Measurements from ENCODE around the gene HAUS3. TPM values are rescaled to one million over a fixed set of nuclear protein-coding genes. Genes with fewer than 3 reads are reported as not detected.

Gene HAUS3
- total RNA-seq, 4 donors from 2014 or later = 4.8 to 12.1 (median 9.5) TPM

DNA sequence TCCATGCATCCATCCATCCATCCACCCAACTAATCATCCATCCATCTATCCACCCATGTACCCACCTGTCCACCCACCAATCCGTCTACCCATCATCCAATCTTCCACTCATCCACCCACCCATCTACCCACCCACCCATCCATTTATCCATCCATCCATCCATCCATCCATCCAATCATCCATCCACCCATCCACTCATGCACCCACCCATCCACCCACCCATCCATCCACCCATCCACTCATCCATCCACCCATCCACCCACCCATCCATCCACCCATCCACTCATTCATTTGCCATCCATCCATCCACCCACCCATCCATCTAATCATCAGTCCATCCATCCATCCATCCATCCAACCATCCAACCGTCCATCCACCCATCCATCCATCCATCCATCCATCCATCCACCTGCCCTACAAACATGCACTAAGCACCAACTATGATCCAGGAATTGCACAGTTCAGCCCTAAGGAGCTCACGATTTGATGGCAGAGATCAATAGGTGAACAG lies 41.3 kb upstream of the HAUS3 start:
- H3K9me3 ChIP-seq = no peaks in the 10 kb centered on the region
- ATAC-seq = no peak
- DNase-seq = no peak
- no peak overlapping the region for H3K4me3 ChIP-seq
- intact Hi-C loops (cut with DNase I; ENCODE audit: low total_unique reads) = no loop called here
- no peak overlapping the region for H3K27ac ChIP-seq
- no peak for TF ChIP-seq POLR2A (IDR thresholded peaks at IDR 0.05)
- TF ChIP-seq, protein P1, sequence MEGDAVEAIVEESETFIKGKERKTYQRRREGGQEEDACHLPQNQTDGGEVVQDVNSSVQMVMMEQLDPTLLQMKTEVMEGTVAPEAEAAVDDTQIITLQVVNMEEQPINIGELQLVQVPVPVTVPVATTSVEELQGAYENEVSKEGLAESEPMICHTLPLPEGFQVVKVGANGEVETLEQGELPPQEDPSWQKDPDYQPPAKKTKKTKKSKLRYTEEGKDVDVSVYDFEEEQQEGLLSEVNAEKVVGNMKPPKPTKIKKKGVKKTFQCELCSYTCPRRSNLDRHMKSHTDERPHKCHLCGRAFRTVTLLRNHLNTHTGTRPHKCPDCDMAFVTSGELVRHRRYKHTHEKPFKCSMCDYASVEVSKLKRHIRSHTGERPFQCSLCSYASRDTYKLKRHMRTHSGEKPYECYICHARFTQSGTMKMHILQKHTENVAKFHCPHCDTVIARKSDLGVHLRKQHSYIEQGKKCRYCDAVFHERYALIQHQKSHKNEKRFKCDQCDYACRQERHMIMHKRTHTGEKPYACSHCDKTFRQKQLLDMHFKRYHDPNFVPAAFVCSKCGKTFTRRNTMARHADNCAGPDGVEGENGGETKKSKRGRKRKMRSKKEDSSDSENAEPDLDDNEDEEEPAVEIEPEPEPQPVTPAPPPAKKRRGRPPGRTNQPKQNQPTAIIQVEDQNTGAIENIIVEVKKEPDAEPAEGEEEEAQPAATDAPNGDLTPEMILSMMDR (IDR thresholded peaks at IDR 0.05 in 4 of 5, conservative IDR thresholded peaks at IDR 0.05 in 1 of 5) = no peak
- H3K36me3 ChIP-seq = no peaks in the 10 kb centered on the region
- in situ Hi-C loops (cut with MboI; ENCODE audit: low sequenced_read_pairs in 4 of 4) = no loop called here
- H3K4me1 ChIP-seq = no peaks in the 10 kb centered on the region
- no peaks in the 10 kb centered on the region for H3K27me3 ChIP-seq

DNA sequence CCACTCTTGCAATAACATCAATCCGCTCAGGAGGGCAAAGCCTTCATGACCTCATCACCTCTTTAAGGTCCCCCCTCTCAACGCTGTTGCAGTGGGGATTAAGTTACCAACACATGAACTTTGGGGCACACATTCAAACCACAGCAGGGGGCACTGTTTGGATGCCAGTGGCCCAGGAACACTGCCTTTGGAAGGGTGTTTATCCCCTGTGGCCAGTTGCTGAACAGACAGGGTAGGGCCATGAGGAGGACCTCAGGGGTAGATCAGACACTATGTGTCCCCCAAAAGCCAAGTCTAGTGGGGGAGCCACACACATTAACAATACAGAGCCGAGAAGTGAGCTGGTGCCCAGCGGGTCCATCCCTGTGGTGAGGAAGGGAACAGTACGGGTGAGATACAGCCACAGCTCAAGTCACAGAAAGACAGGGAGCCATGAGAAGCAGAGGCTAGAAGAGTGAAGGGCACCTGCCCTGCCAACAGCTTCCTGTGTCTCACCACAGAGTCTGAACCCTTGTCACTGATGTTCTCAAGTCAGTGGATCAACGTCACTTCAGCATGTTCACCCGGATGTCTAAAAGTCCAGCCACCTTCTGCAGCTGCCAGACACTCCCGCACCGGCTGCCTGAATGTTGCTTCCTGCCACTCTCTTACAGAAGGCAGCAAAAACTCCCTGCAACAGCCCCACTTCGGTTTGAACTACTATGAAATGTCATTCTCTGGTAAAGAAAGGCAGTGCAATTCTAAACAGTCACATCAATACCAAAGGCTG lies 39.8 kb upstream of the HAUS3 start:
- Histone ChIP-seq H3K4me1 (no peaks in the 10 kb centered on the region), H3K27me3 (no peaks in the 10 kb centered on the region), H3K9me3 (no peaks in the 10 kb centered on the region), H3K27ac (no peak overlapping the region), H3K36me3 (no peaks in the 10 kb centered on the region), H3K4me3 (no peak overlapping the region)
- DNase-seq (no peak), ATAC-seq (no peak)
- in situ Hi-C loops (cut with MboI; ENCODE audit: low sequenced_read_pairs in 4 of 4) = no loop called here
- intact Hi-C loops (cut with DNase I; ENCODE audit: low total_unique reads) = no loop called here
- no peak for TF ChIP-seq POLR2A (IDR thresholded peaks at IDR 0.05)
- TF ChIP-seq, protein P1 (IDR thresholded peaks at IDR 0.05 in 4 of 5, conservative IDR thresholded peaks at IDR 0.05 in 1 of 5) = no peak

GRCh38 chr4:2280531-2281300 lies 38.8 kb upstream of the HAUS3 start:
- no peaks in the 10 kb centered on the region for H3K36me3 ChIP-seq
- intact Hi-C loops (cut with DNase I; ENCODE audit: low total_unique reads) = no loop called here
- H3K27me3 ChIP-seq = no peaks in the 10 kb centered on the region
- in situ Hi-C loops (cut with MboI; ENCODE audit: low sequenced_read_pairs in 4 of 4) = no loop called here
- H3K27ac ChIP-seq = no peak overlapping the region
- H3K9me3 ChIP-seq = no peaks in the 10 kb centered on the region
- DNase-seq (no peak), ATAC-seq (no peak)
- no peaks in the 10 kb centered on the region for H3K4me1 ChIP-seq
- no peak overlapping the region for H3K4me3 ChIP-seq
- TF ChIP-seq, protein P1 (IDR thresholded peaks at IDR 0.05 in 4 of 5, conservative IDR thresholded peaks at IDR 0.05 in 1 of 5) = no peak
- no peak for TF ChIP-seq POLR2A (IDR thresholded peaks at IDR 0.05)

DNA sequence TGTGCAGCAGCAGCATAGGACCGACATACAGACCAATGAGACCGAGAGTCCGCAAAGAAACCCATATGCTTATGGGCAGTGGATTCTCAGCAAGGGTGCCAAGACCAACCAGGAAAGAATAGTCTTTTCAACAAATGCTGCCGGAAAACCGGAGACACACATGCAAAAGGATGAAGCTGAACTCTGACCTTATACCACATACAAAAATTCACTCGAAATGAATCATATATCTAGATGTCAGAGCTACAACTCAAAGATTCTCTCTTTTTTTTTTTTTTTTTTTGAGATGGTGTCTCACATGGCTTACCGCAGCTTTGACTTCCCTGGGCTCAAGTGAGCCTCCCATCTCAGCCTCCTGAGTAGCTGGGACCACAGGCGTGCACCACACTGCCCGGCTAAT lies 36.0 kb upstream of the HAUS3 start:
- Histone ChIP-seq H3K4me3 (no peak overlapping the region), H3K36me3 (no peaks in the 10 kb centered on the region), H3K9me3 (no peaks in the 10 kb centered on the region), H3K27ac (no peak overlapping the region), H3K27me3 (no peaks in the 10 kb centered on the region), H3K4me1 (no peaks in the 10 kb centered on the region)
- intact Hi-C loops (cut with DNase I; ENCODE audit: low total_unique reads) (no loop called here), in situ Hi-C loops (cut with MboI; ENCODE audit: low sequenced_read_pairs in 4 of 4) (no loop called here)
- ATAC-seq = no peak
- no peak for DNase-seq
- TF ChIP-seq, protein P1 (IDR thresholded peaks at IDR 0.05 in 4 of 5, conservative IDR thresholded peaks at IDR 0.05 in 1 of 5) = no peak
- TF ChIP-seq POLR2A (IDR thresholded peaks at IDR 0.05) = no peak
